Common myeloid progenitor, CD34-positive (primary cell): ENCODE measurements around the gene HEATR9.

ENCODE experiments used
- CTCF ChIA-PET: fragments of 350-600 bp; sonication (Branson Sonifier 250); formaldehyde crosslinking; loops from one replicate; lab custom pipeline; 2021; ENCODE audit warnings: antibody characterized with exemption; lab: Charles Lee
- POLR2A ChIA-PET: fragments of 350-600 bp; sonication (Branson Sonifier 250); formaldehyde crosslinking; loops from one replicate; lab custom pipeline; 2021; ENCODE audit warnings: antibody characterized with exemption; lab: Charles Lee
- DNase-seq, 3 donors: peaks; one replicate each; pipeline versions ENCODE4 v3.0.0 to v3.0.0-alpha.2; 2013
- H3K27ac ChIP-seq, 2 experiments: 1 replicate in 1 of 2; 2 replicates in 1 of 2; pipeline ENCODE4 v1.7.0; 2013; ENCODE audit warnings: inconsistent platforms in 2 of 2, low read length in 2 of 2, mild to moderate bottlenecking in 2 of 2, low read depth in 1 of 2, moderate library complexity in 1 of 2; ENCODE audit not compliant: severe bottlenecking in 2 of 2, insufficient read depth in 1 of 2, poor library complexity in 1 of 2
- H3K27me3 ChIP-seq, 5 experiments: replicated peaks in 2 of 5; 1 replicate in 3 of 5; 2 replicates in 2 of 5; pipeline versions ENCODE4 v1.6.1 to v1.7.0; 2013; ENCODE audit warnings: low read length in 4 of 5, mild to moderate bottlenecking in 2 of 5, moderate library complexity in 2 of 5, inconsistent platforms in 1 of 5; ENCODE audit not compliant: insufficient read depth in 5 of 5, control insufficient read depth in 4 of 5
- H3K36me3 ChIP-seq, 4 experiments: 1 replicate in 2 of 4; 2 replicates in 2 of 4; pipeline versions ENCODE4 v1.6.1 to v1.7.0; 2013; ENCODE audit warnings: low read length in 3 of 4, control low read depth in 1 of 4, mild to moderate bottlenecking in 1 of 4; ENCODE audit not compliant: control insufficient read depth in 4 of 4, insufficient read depth in 4 of 4
- H3K4me1 ChIP-seq, 4 experiments: 1 replicate in 3 of 4; 2 replicates in 1 of 4; pipeline versions ENCODE4 v1.6.1 to v1.7.1; 2013; ENCODE audit warnings: low read length in 3 of 4, mild to moderate bottlenecking in 3 of 4, control low read depth in 1 of 4, inconsistent platforms in 1 of 4, moderate library complexity in 1 of 4; ENCODE audit not compliant: control insufficient read depth in 4 of 4, insufficient read depth in 4 of 4; ENCODE audit errors: control extremely low read depth in 1 of 4
- H3K4me3 ChIP-seq, 7 experiments: 1 replicate in 4 of 7; 2 replicates in 3 of 7; pipeline versions ENCODE4 v1.5.1 to v1.7.0; 2013; ENCODE audit warnings: mild to moderate bottlenecking in 7 of 7, low read length in 6 of 7, moderate library complexity in 6 of 7, inconsistent platforms in 2 of 7, low read depth in 2 of 7, control low read depth in 1 of 7; ENCODE audit not compliant: insufficient read depth in 4 of 7, control insufficient read depth in 1 of 7; ENCODE audit errors: extremely low read depth in 1 of 7
- H3K9me3 ChIP-seq, 5 experiments: 1 replicate in 4 of 5; 2 replicates in 1 of 5; pipeline versions ENCODE4 v1.6.1 to v1.7.1; 2013; ENCODE audit warnings: low read length in 4 of 5, mild to moderate bottlenecking in 2 of 5, inconsistent platforms in 1 of 5, low read depth in 1 of 5, moderate library complexity in 1 of 5; ENCODE audit not compliant: control insufficient read depth in 4 of 5, insufficient read depth in 2 of 5; ENCODE audit errors: control extremely low read depth in 1 of 5
- WGBS: methylation state at CpG from one replicate; pipeline ENCODE4 v1.1.5; 2013; ENCODE audit not compliant: insufficient coverage; 5-methylcytosine and 5-hydroxymethylcytosine counted together

The HEATR9 gene

GRCh38 chr17:35912339-35912912 is 43.7 kb upstream of the HEATR9 start:
- Histone ChIP-seq H3K27ac (no peak overlapping the region), H3K4me1 (no peaks in the 10 kb centered on the region), H3K27me3 (peaks cover 0 to 3% (median 0%) of the 10 kb centered on the region in 5 experiments), H3K36me3 (peaks cover 0 to 1% (median 0%) of the 10 kb centered on the region in 4 experiments), H3K4me3 (no peak overlapping the region), H3K9me3 (no peaks in the 10 kb centered on the region)
- ChIA-PET CTCF (interaction anchor here (0.9 to 2.5 kb wide), 2 partner anchors 17 to 63 kb away, joined by 3 to 8 read pairs; no protein-coding TSS in a partner anchor), POLR2A (no interaction called here)
- 97% methylated on average over 3 of the region's 3 CpGs for WGBS
- DNase-seq, result peak in 2 of 3 donors; percentile 24 to 50

DNA sequence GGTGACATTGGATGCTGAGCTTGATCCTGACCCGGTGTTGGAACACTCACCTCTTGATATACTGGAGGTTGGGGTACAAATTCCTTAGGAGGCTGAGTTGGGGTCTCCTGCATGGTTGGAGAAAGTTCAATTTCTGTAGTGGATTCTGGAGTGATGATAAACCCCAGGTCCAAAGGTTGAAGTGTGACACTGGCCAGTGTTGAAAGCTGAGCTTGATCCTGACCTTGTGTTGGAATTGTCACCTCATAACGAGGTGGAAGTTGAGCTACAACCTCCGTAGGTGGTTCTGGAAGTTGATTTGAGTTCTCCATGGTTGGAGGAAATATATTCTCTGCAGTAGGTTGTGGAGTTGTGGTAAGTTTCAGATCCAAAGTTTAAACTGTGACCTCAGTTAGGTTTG is 40.7 kb upstream of the HEATR9 start:
- Histone ChIP-seq H3K27me3 (no peaks in the 10 kb centered on the region), H3K27ac (no peak overlapping the region), H3K4me1 (no peaks in the 10 kb centered on the region), H3K4me3 (no peak overlapping the region), H3K9me3 (no peaks in the 10 kb centered on the region), H3K36me3 (no peaks in the 10 kb centered on the region)
- POLR2A ChIA-PET, result no interaction called here
- CTCF ChIA-PET, result interaction anchor here (1.1 kb wide), 1 partner anchor 239 kb away, joined by 3 read pairs; no protein-coding TSS in a partner anchor
- WGBS, result 97% methylated on average over 3 of the region's 3 CpGs
- DNase-seq, result no peak

DNA sequence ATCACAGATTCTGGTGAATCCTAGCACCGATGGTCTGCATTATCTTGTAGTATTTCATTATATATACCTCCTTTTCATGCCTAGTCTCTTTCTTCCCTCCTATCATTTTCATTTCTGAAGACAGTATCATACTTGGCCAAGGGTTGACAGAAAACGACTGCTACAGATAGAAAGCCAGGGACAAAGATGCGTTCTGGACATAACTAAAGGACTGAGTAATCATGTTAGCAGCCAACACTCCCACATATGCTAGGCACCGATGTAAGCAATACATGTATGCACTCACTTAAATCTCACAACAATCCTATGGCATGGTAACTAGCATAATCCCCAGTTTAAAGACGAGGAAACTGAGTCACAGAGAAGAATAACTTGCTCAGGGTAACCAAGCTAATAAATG is 39.0 kb upstream of the HEATR9 start:
- no peaks in the 10 kb centered on the region for H3K9me3 ChIP-seq
- no peak overlapping the region for H3K4me3 ChIP-seq
- ChIA-PET CTCF (interaction anchor here (2.3 kb wide), 1 partner anchor 7 kb away, joined by 13 read pairs; no protein-coding TSS in a partner anchor), POLR2A (no interaction called here)
- 100% methylated on average over 4 of the region's 5 CpGs for WGBS
- no peak overlapping the region for H3K27ac ChIP-seq
- no peak for DNase-seq
- no peaks in the 10 kb centered on the region for H3K27me3 ChIP-seq
- no peaks in the 10 kb centered on the region for H3K4me1 ChIP-seq
- H3K36me3 ChIP-seq, result no peaks in the 10 kb centered on the region

DNA sequence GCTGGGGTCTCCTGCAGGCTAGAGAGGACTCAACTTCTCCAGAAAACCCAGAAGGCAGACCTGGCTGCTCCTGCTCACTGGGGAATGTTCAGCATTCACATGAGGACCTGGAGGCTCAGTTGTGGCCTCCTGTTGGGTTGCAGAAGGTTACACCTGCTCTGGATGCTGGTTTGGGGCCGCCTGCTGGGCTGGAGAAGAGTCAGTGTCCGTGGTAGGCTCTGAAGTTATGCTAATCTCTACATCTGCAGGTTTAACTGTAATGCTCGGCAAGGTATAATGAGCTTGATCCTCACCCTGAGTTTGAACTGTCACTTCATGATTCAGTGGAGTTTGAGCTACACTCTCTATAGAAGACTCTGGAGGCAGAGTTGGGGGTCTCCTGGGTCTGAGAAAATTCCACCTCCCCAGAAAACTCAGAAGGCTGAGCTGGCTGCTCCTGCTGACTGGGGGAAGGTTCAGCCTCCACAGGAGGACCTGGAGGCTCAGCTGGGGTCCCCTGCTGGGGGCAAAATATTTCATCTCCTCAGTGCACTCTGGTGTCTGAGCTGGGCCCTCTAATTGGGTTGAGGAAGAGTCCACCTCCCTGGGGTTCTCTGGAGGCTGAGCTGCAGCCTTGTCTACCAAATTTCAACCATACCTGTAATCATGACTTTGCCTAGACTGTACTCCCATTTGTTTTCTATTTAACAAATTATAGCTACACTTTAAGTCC is 38.4 kb upstream of the HEATR9 start:
- CTCF ChIA-PET, result interaction anchor here (2.3 kb wide), 1 partner anchor 8 kb away, joined by 13 read pairs; no protein-coding TSS in a partner anchor
- WGBS, result 97% methylated on average over 3 of the region's 3 CpGs
- Histone ChIP-seq H3K27me3 (no peaks in the 10 kb centered on the region), H3K9me3 (no peaks in the 10 kb centered on the region), H3K27ac (no peak overlapping the region), H3K4me3 (no peak overlapping the region), H3K36me3 (no peaks in the 10 kb centered on the region), H3K4me1 (no peaks in the 10 kb centered on the region)
- POLR2A ChIA-PET, result no interaction called here
- DNase-seq, result no peak

DNA sequence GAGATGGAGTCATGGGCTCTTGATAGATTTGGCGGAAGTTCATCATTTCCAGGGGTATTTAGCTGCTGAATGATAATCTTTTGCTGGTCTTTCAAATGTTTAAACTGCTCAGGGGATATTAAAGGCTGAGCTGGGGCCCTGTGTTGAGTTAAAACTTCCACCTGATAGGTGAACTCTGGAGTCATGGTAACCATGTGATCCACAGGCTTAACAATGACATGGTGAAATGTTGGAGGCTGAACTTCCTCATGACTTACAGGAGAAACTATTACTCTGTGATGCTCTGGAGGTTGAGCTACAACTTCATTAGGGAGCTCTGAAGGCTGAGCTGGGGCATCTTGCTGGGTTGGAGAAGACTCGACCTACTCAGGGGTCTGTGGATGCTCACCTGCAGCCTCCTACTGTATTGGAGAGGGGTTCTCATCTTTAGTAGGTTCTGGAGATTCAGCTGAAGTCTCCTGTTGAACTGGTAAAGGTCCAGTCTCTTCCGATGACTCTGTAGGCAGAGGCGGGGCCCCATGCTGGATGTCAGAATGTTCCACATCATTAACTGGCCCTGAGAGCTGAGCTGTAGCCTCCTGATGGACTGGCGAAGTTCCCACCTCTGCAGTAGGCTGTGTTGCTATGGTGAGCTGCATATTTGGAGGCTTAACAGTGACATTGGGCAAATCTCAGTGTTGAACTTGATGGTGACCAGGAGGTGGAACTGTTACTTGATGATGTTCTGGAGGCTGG is 37.7 kb upstream of the HEATR9 start:
- 94% methylated on average over 3 of the region's 5 CpGs for WGBS
- POLR2A ChIA-PET, result no interaction called here
- CTCF ChIA-PET, result interaction anchor here (2.3 kb wide), 1 partner anchor 9 kb away, joined by 13 read pairs; no protein-coding TSS in a partner anchor

GRCh38 chr17:35903451-35903850 is 34.8 kb upstream of the HEATR9 start:
- 85% methylated on average over 3 of the region's 5 CpGs for WGBS
- ChIA-PET CTCF (no interaction called here), POLR2A (no interaction called here)
- no peak overlapping the region for H3K4me3 ChIP-seq
- peaks cover 0 to 19% (median 9%) of the 10 kb centered on the region in 4 experiments for H3K4me1 ChIP-seq
- no peak overlapping the region for H3K27ac ChIP-seq
- H3K36me3 ChIP-seq, result no peaks in the 10 kb centered on the region
- H3K9me3 ChIP-seq, result no peaks in the 10 kb centered on the region
- H3K27me3 ChIP-seq, result no peaks in the 10 kb centered on the region
- no peak for DNase-seq

More for the DNA sequence above, 37.7 kb upstream of the HEATR9 start:
- Histone ChIP-seq H3K4me3 (no peak overlapping the region), H3K9me3 (no peaks in the 10 kb centered on the region), H3K4me1 (no peaks in the 10 kb centered on the region), H3K27me3 (no peaks in the 10 kb centered on the region), H3K36me3 (no peaks in the 10 kb centered on the region), H3K27ac (no peak overlapping the region)
- peak in 2 of 3 donors; percentile 37 to 50 for DNase-seq
